H1 (cell line): ENCODE measurements around the gene EN2. TPM values are rescaled to one million over a fixed set of nuclear protein-coding genes. Genes with fewer than 3 reads are reported as not detected.

Experiments used
- CTCF ChIA-PET: fragments of 300-600 bp; sonication (Branson Sonifier 250); formaldehyde crosslinking; loops from one replicate; lab custom pipeline; 2021; ENCODE audit not compliant: partially characterized antibody; lab: Charles Lee
- POLR2A ChIA-PET: fragments of 300-600 bp; sonication (Branson Sonifier 250); formaldehyde crosslinking; loops from one replicate; lab custom pipeline; 2021; ENCODE audit warnings: inconsistent platforms; ENCODE audit not compliant: partially characterized antibody; lab: Charles Lee
- DNase-seq, 2 experiments: peaks; one replicate each; pipeline versions ENCODE4 v3.0.0 to v3.0.0-alpha.2; 2010 to 2022; ENCODE audit warnings: low spot score in 2 of 2, low read depth in 1 of 2, mixed read lengths in 1 of 2
- FAIRE-seq: peaks from 2 replicates; lab custom pipeline; 2011; peaks lifted over from hg19 to GRCh38; lab: Jason Lieb, UNC
- H2AFZ ChIP-seq: 2 replicates; pipeline ENCODE4 v1.8.1; 2012; ENCODE audit warnings: low read length, inconsistent platforms
- H2AK5ac ChIP-seq: 2 replicates; pipeline ENCODE4 v1.6.1; 2013; ENCODE audit warnings: low read depth, low read length
- H2BK120ac ChIP-seq: replicated peaks from 2 replicates; pipeline ENCODE3; 2013; ENCODE audit warnings: low read depth, low read length, inconsistent platforms
- H2BK12ac ChIP-seq: 2 replicates; pipeline ENCODE4 v1.6.1; 2013; ENCODE audit warnings: low read depth, low read length
- H2BK15ac ChIP-seq: 2 replicates; pipeline ENCODE4 v1.6.1; 2013; ENCODE audit warnings: low read length
- H2BK20ac ChIP-seq: 2 replicates; pipeline ENCODE4 v1.6.1; 2013; ENCODE audit warnings: low read length
- H2BK5ac ChIP-seq: 2 replicates; pipeline ENCODE4 v1.6.1; 2013; ENCODE audit warnings: low read depth, low read length
- H3K14ac ChIP-seq: 2 replicates; pipeline ENCODE4 v1.6.1; 2013; ENCODE audit warnings: inconsistent platforms; ENCODE audit not compliant: insufficient read length
- H3K18ac ChIP-seq: 2 replicates; pipeline ENCODE4 v1.6.1; 2013; ENCODE audit warnings: low read length; ENCODE audit errors: extremely low read depth
- H3K23ac ChIP-seq: 2 replicates; pipeline ENCODE4 v1.6.1; 2013; ENCODE audit warnings: inconsistent platforms; ENCODE audit not compliant: insufficient read length
- H3K23me2 ChIP-seq: 2 replicates; pipeline ENCODE4 v1.6.1; 2013; ENCODE audit warnings: low read depth, low read length
- H3K27ac ChIP-seq: 2 replicates; pipeline ENCODE4 v1.6.1; 2011; ENCODE audit warnings: low read depth, low read length, inconsistent platforms
- H3K27me3 ChIP-seq, 4 experiments: replicated peaks in 1 of 4; 1 replicate in 1 of 4; 2 replicates in 3 of 4; pipeline versions ENCODE4 v1.6.1 to v1.8.1; 2011 to 2013; ENCODE audit warnings: low read length in 3 of 4, mild to moderate bottlenecking in 3 of 4, inconsistent platforms in 2 of 4, mixed read lengths in 2 of 4, moderate library complexity in 1 of 4; ENCODE audit not compliant: control insufficient read depth in 3 of 4, insufficient read depth in 3 of 4; ENCODE audit errors: extremely low read depth in 1 of 4
- H3K36me3 ChIP-seq, 4 experiments: 2 replicates each; pipeline versions ENCODE4 v1.6.1 to v1.8.1; 2011 to 2013; ENCODE audit warnings: mild to moderate bottlenecking in 4 of 4, low read length in 3 of 4, moderate library complexity in 2 of 4, control low read depth in 1 of 4, inconsistent platforms in 1 of 4; ENCODE audit not compliant: insufficient read depth in 4 of 4, control insufficient read depth in 2 of 4
- H3K4ac ChIP-seq: replicated peaks from 2 replicates; pipeline ENCODE3; 2013; ENCODE audit warnings: low read length, low read depth, mixed read lengths, inconsistent platforms; ENCODE audit not compliant: insufficient read length
- H3K4me1 ChIP-seq, 4 experiments: replicated peaks in 1 of 4; 1 replicate in 1 of 4; 2 replicates in 3 of 4; pipeline versions ENCODE4 v1.6.1 to v1.8.1; 2011 to 2013; ENCODE audit warnings: low read length in 3 of 4, inconsistent platforms in 2 of 4, mixed read lengths in 1 of 4; ENCODE audit not compliant: insufficient read depth in 4 of 4, control insufficient read depth in 3 of 4
- H3K4me2 ChIP-seq, 2 experiments: 2 replicates each; pipeline versions ENCODE4 v1.6.1 to v1.8.1; 2011 to 2013; ENCODE audit warnings: low read depth in 2 of 2, low read length in 2 of 2, control low read depth in 1 of 2, inconsistent platforms in 1 of 2, mild to moderate bottlenecking in 1 of 2; ENCODE audit not compliant: insufficient read depth in 1 of 2
- H3K4me3 ChIP-seq, 4 experiments: fragments of 200-600, 300-600 bp in 1 of 4; sonication (generic), shearing (Covaris generic), sonication (Bioruptor Twin) in 1 of 4; 2 replicates each; pipeline versions ENCODE4 v1.5.1 to v1.8.1; 2011 to 2016; ENCODE audit warnings: low read length in 4 of 4, low read depth in 3 of 4, control low read depth in 2 of 4, inconsistent platforms in 2 of 4, mild to moderate bottlenecking in 2 of 4, mixed read lengths in 1 of 4, moderate library complexity in 1 of 4; ENCODE audit not compliant: insufficient read depth in 2 of 4; ENCODE audit errors: extremely low read depth in 1 of 4
- H3K56ac ChIP-seq: replicated peaks from 2 replicates; pipeline ENCODE3; 2013; ENCODE audit warnings: low read depth, mild to moderate bottlenecking, mixed read lengths, low read length, inconsistent platforms; ENCODE audit not compliant: insufficient read length
- H3K79me1 ChIP-seq: 2 replicates; pipeline ENCODE4 v1.6.1; 2013; ENCODE audit warnings: low read depth, low read length, control low read depth
- H3K79me2 ChIP-seq, 2 experiments: 2 replicates each; pipeline versions ENCODE4 v1.6.1 to v1.8.1; 2012 to 2013; ENCODE audit warnings: low read length in 2 of 2, mild to moderate bottlenecking in 2 of 2, inconsistent platforms in 1 of 2; ENCODE audit not compliant: insufficient read depth in 2 of 2, control insufficient read depth in 1 of 2
- H3K9ac ChIP-seq, 4 experiments: replicated peaks in 1 of 4; 1 replicate in 1 of 4; 2 replicates in 3 of 4; pipeline versions ENCODE4 v1.6.1 to v1.8.1; 2011 to 2013; ENCODE audit warnings: low read depth in 3 of 4, low read length in 3 of 4, control low read depth in 2 of 4, mild to moderate bottlenecking in 2 of 4, moderate library complexity in 2 of 4, inconsistent platforms in 1 of 4; ENCODE audit errors: extremely low read depth in 1 of 4
- H3K9me3 ChIP-seq, 2 experiments: 2 replicates each; pipeline versions ENCODE4 v1.6.1 to v1.8.1; 2012 to 2013; ENCODE audit warnings: mild to moderate bottlenecking in 2 of 2, moderate library complexity in 2 of 2, control low read depth in 1 of 2, inconsistent platforms in 1 of 2, low read depth in 1 of 2, low read length in 1 of 2, mixed read lengths in 1 of 2; ENCODE audit not compliant: insufficient read depth in 2 of 2
- H4K20me1 ChIP-seq, 2 experiments: replicated peaks in 1 of 2; 2 replicates each; pipeline versions ENCODE3 to v1.8.1; 2011 to 2013; ENCODE audit warnings: inconsistent platforms in 2 of 2, low read length in 2 of 2, mild to moderate bottlenecking in 1 of 2; ENCODE audit not compliant: insufficient read depth in 2 of 2, control insufficient read depth in 1 of 2
- H4K5ac ChIP-seq: 2 replicates; pipeline ENCODE4 v1.6.1; 2013; ENCODE audit warnings: low read length, low read depth, mixed read lengths, inconsistent platforms; ENCODE audit not compliant: insufficient read length
- H4K8ac ChIP-seq: 2 replicates; pipeline ENCODE4 v1.8.0; 2013; ENCODE audit warnings: mild to moderate bottlenecking, moderate library complexity, low read length, inconsistent platforms; ENCODE audit not compliant: insufficient read depth; ENCODE audit errors: extremely low read depth
- H4K91ac ChIP-seq: replicated peaks from 2 replicates; pipeline ENCODE3; 2013; ENCODE audit warnings: low read length, mixed read lengths, inconsistent platforms; ENCODE audit not compliant: insufficient read length
- ASH2L ChIP-seq: fragments of 200-600, 300-600 bp; sonication (generic); IDR thresholded peaks from one replicate; pipeline ENCODE4 v1.7.1; 2017; ENCODE audit warnings: low read length
- KDM1A ChIP-seq: fragments of 200-600, 300-600 bp; sonication (generic); IDR thresholded peaks from 2 replicates; pipeline ENCODE4 v1.7.1; 2016; ENCODE audit warnings: mild to moderate bottlenecking, low read length, borderline replicate concordance
- SIN3A ChIP-seq, 2 experiments: IDR thresholded peaks in 1 of 2; conservative IDR thresholded peaks in 1 of 2; 2 replicates each; pipeline ENCODE4 v1.6.1; 2011 to 2012; ENCODE audit warnings: low read length in 2 of 2, improper control_type of control experiment in 1 of 2, low read depth in 1 of 2, mild to moderate bottlenecking in 1 of 2
- TAF1 ChIP-seq: IDR thresholded peaks from 2 replicates; pipeline ENCODE4 v1.6.1; 2011; ENCODE audit warnings: mild to moderate bottlenecking, low read depth, low read length
- WGBS, 2 experiments: shearing (Covaris generic) in 1 of 2; methylation state at CpG; one replicate each; pipeline versions ENCODE4 v1.1.6 to v1.1.7; 2013 to 2015; ENCODE audit warnings: low lambda C conversion rate in 2 of 2, mixed read lengths in 2 of 2, inconsistent platforms in 1 of 2, low coverage in 1 of 2, missing lambda C conversion rate in 1 of 2; ENCODE audit not compliant: insufficient replicate concordance in 2 of 2, insufficient coverage in 1 of 2, insufficient read length in 1 of 2; ENCODE audit errors: extremely low coverage in 1 of 2, missing lambda C conversion rate in 1 of 2; 5-methylcytosine and 5-hydroxymethylcytosine counted together
- polyA plus RNA-seq, 7 experiments: library from polyadenylated mRNA; depleted of rRNA in 3 of 7; stranded (reverse) in 5 of 7; unstranded in 2 of 7; fragments of >200 nt in 5 of 7; fragments of 200-250 nt in 2 of 7; gene quantifications; 1 replicate in 5 of 7; 2 replicates in 1 of 7; 4 replicates in 1 of 7; pipeline versions ENCODE4 v1.2.1 to v1.2.3, GENCODE V29; 2011 to 2013; ENCODE audit warnings: missing spikeins in 2 of 7, mixed read lengths in 2 of 7
- total RNA-seq: library from RNA; stranded (reverse); fragmentation: NEBNext Ultra II Directional; extraction: Animal tissue kit (Norgen Biotek cat#: 25700); gene quantifications from 2 replicates; pipeline ENCODE4 v1.2.1, GENCODE V29; 2021

Gene EN2
- total and polyA plus RNA-seq, 2 of the 8 experiments (the other 6 are each of a cell fraction or from before 2014, with no cell fraction given), result not detected

DNA sequence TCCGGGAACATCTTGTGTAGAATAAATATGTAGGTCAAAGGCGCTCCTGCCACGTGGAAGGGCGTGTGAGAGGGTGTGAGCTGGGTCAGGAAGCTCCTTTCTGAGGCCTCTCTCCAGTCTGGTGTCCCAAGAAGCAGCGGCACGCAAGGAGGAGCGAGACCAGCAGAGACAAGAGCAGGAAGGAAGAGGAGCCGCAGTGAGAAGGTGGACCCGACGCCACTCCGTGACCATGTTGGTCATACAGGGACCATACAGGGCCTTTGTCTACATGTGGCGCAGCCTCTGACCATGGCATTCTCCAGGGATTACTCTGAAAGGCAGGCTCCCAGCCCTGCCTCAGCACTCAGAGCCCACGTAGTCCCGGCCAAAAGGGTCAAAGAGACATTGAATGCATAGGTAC lies 26.2 kb upstream of the EN2 start:
- Histone ChIP-seq H4K5ac (no peak overlapping the region), H4K91ac (no peak overlapping the region), H3K23ac (no peak overlapping the region), H2BK15ac (no peak overlapping the region), H3K18ac (no peak overlapping the region), H3K4me3 (no peak overlapping the region), H4K8ac (no peak overlapping the region), H3K4me1 (no peaks in the 10 kb centered on the region), H4K20me1 (no peaks in the 10 kb centered on the region), H3K56ac (no peak overlapping the region), H3K23me2 (no peaks in the 10 kb centered on the region), H3K9ac (no peak overlapping the region), H2AK5ac (no peak overlapping the region), H3K36me3 (no peaks in the 10 kb centered on the region), H3K79me2 (no peaks in the 10 kb centered on the region), H2BK5ac (no peak overlapping the region), H3K79me1 (no peaks in the 10 kb centered on the region), H2BK12ac (no peak overlapping the region), H3K4me2 (no peak overlapping the region), H2AFZ (no peak overlapping the region), H2BK120ac (no peak overlapping the region), H3K14ac (no peak overlapping the region), H3K4ac (no peak overlapping the region), H3K27me3 (no peaks in the 10 kb centered on the region), H2BK20ac (no peak overlapping the region), H3K27ac (no peak overlapping the region), H3K9me3 (no peaks in the 10 kb centered on the region)
- ChIA-PET CTCF (interaction anchor here (1.0 to 1.5 kb wide), 2 partner anchors 21 to 51 kb away, joined by 4 read pairs; no protein-coding TSS in a partner anchor), POLR2A (no interaction called here)
- TF ChIP-seq KDM1A (no peak), SIN3A (conservative IDR thresholded peaks at IDR 0.05 in 1 of 2, IDR thresholded peaks at IDR 0.05 in 1 of 2; ENCODE audit: low read depth in 1 of 2, low read length in 2 of 2) (no peak), ASH2L (no peak), TAF1 (no peak)
- DNase-seq (no peak), FAIRE-seq (no peak)
- 86% methylated on average over 14 of the region's 14 CpGs; no CpG with 5 or more reads in 1 of the 2 experiments for WGBS, 2 experiments
